AG09309 (cell line): ENCODE results near the gene RNF133.

ENCODE experiments used
- DNase-seq: peaks from one replicate; pipeline ENCODE4 v3.0.0-alpha.2; 2010; ENCODE audit warnings: low read depth
- H3K4me3 ChIP-seq: 2 replicates; pipeline ENCODE4 v1.5.1; 2011; ENCODE audit warnings: mild to moderate bottlenecking, low read depth, low read length, moderate library complexity; ENCODE audit not compliant: control insufficient read depth
- TF ChIP-seq, protein P1 (sequence below): IDR thresholded peaks from 2 replicates; pipeline ENCODE4 v1.5.1; 2011; ENCODE audit warnings: mild to moderate bottlenecking, low read depth, low read length, inconsistent platforms; ENCODE audit not compliant: insufficient read depth, control insufficient read depth; ENCODE audit errors: missing control alignments

The RNF133 gene

DNA sequence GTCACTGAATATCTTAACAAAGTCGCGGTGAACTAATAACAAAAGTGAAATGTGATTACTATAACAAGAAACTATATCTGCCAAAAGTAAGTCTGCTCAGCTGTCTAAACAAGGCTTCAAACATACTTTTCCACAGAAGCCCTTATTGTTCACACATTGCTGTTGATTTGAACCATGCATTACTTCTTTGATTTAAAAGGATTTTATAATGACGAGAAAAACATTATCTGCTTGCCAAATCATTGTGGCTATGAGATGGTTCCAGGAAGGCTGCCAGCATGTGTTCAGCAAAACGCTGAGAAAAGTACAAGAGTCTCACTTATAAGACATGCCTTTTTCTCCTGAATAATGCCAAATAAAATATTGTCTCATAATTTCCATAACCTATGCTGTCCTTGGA is 24.4 kb downstream of the RNF133 start:
- DNase-seq = no peak

GRCh38 chr7:122673951-122674350 is 25.0 kb downstream of the RNF133 start:
- no peak overlapping the region for H3K4me3 ChIP-seq
- TF ChIP-seq, protein P1, sequence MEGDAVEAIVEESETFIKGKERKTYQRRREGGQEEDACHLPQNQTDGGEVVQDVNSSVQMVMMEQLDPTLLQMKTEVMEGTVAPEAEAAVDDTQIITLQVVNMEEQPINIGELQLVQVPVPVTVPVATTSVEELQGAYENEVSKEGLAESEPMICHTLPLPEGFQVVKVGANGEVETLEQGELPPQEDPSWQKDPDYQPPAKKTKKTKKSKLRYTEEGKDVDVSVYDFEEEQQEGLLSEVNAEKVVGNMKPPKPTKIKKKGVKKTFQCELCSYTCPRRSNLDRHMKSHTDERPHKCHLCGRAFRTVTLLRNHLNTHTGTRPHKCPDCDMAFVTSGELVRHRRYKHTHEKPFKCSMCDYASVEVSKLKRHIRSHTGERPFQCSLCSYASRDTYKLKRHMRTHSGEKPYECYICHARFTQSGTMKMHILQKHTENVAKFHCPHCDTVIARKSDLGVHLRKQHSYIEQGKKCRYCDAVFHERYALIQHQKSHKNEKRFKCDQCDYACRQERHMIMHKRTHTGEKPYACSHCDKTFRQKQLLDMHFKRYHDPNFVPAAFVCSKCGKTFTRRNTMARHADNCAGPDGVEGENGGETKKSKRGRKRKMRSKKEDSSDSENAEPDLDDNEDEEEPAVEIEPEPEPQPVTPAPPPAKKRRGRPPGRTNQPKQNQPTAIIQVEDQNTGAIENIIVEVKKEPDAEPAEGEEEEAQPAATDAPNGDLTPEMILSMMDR = no peak
- no peak for DNase-seq

More for the DNA sequence above, 24.4 kb downstream of the RNF133 start:
- no peak overlapping the region for H3K4me3 ChIP-seq
- TF ChIP-seq, protein P1 = no peak

GRCh38 chr7:122672536-122672935 is 26.4 kb downstream of the RNF133 start:
- no peak overlapping the region for H3K4me3 ChIP-seq
- TF ChIP-seq, protein P1 = no peak
- DNase-seq = no peak

- no peak overlapping the region for H3K4me3 ChIP-seq
- no peak for DNase-seq
- TF ChIP-seq, protein P1 = no peak
These were observed 35.2 kb downstream of the RNF133 start for GRCh38 chr7:122663733-122664132.

DNA sequence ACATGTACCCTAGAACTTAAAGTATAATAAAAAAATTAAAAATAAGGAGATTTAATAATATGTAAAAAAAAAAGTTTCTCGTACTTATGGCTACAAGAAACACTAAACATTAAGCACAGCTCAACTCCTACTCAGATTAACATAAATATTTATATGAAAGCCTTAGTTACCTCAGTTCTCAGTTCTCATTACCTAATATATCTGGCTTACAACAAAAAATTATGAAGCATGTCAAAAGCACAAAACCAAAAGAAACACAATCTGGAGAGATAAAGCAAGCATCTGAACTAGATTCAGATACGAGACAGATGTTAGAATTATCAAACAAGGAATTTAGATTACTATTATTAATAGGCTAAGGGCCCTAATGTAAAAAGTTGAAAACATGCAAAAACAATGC is 40.1 kb downstream of the RNF133 start:
- no peak overlapping the region for H3K4me3 ChIP-seq
- no peak for DNase-seq
- TF ChIP-seq, protein P1 = no peak

GRCh38 chr7:122653685-122654084 is 45.2 kb downstream of the RNF133 start:
- no peak for DNase-seq
- TF ChIP-seq, protein P1 = no peak
- no peak overlapping the region for H3K4me3 ChIP-seq

- no peak for DNase-seq
These were observed 46.0 kb downstream of the RNF133 start for GRCh38 chr7:122652876-122653275.

More at GRCh38 chr7:122652876-122653275, 46.0 kb downstream of the RNF133 start:
- no peak overlapping the region for H3K4me3 ChIP-seq
- TF ChIP-seq, protein P1 = no peak
